ENCODE data around the gene SPATA33.

SPATA33 gene

DNA sequence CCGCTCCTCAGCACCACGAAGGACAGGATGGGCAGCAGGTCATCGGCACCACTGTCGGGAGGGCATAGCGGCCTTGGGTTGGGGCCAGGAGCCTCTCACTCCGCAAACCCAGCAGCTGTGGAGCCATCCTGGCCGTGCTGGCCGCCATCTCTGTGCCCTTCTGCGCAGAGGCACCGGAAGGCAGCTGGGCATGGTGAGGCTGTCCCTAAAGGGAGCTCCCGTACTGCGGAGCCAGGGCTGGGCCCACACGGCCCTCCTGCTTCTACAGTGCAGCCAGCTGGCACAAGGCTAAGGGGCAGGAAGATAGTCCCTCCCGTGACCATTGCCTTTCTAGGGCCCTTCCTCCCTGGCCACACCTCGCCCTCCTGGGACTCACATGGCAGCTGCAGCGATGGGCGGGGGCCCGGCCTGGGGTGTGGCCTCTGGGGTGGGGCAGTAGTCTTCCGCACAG, 50.9 kb downstream of the SPATA33 start:
- TF ChIP-seq, protein P1, sequence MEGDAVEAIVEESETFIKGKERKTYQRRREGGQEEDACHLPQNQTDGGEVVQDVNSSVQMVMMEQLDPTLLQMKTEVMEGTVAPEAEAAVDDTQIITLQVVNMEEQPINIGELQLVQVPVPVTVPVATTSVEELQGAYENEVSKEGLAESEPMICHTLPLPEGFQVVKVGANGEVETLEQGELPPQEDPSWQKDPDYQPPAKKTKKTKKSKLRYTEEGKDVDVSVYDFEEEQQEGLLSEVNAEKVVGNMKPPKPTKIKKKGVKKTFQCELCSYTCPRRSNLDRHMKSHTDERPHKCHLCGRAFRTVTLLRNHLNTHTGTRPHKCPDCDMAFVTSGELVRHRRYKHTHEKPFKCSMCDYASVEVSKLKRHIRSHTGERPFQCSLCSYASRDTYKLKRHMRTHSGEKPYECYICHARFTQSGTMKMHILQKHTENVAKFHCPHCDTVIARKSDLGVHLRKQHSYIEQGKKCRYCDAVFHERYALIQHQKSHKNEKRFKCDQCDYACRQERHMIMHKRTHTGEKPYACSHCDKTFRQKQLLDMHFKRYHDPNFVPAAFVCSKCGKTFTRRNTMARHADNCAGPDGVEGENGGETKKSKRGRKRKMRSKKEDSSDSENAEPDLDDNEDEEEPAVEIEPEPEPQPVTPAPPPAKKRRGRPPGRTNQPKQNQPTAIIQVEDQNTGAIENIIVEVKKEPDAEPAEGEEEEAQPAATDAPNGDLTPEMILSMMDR (IDR thresholded peaks at IDR 0.05; ENCODE audit: low read length, missing control alignments) = no peak
- DNase-seq (ENCODE audit: low read depth) = no peak
- H3K4me3 ChIP-seq (replicated peaks; ENCODE audit: low read depth, low read length) = no peak overlapping the region

DNA sequence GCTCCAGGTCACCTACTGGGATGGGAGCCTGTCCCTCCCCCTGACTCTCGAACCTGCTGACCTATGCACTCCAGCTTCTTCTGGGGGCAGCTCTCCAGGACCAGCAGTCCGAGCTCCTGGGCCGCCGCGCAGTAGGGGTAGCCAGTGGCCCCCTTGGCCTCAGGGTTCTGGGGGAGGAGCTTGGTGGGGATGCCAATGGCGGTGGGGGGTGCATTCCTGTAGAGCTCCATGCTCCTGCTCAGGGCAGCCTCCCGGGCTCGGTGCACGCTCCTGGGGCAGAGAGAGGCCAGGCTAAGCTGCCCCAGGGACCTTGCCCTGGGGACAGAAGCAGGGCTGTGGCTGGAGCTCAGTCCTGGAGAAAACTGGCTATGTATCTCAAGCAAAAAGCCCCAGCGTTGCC, 51.5 kb downstream of the SPATA33 start:
- TF ChIP-seq, protein P1 (IDR thresholded peaks at IDR 0.05; ENCODE audit: low read length, missing control alignments) = no peak
- no peak overlapping the region for H3K4me3 ChIP-seq (replicated peaks; ENCODE audit: low read depth, low read length)
- no peak for DNase-seq (ENCODE audit: low read depth)

DNA sequence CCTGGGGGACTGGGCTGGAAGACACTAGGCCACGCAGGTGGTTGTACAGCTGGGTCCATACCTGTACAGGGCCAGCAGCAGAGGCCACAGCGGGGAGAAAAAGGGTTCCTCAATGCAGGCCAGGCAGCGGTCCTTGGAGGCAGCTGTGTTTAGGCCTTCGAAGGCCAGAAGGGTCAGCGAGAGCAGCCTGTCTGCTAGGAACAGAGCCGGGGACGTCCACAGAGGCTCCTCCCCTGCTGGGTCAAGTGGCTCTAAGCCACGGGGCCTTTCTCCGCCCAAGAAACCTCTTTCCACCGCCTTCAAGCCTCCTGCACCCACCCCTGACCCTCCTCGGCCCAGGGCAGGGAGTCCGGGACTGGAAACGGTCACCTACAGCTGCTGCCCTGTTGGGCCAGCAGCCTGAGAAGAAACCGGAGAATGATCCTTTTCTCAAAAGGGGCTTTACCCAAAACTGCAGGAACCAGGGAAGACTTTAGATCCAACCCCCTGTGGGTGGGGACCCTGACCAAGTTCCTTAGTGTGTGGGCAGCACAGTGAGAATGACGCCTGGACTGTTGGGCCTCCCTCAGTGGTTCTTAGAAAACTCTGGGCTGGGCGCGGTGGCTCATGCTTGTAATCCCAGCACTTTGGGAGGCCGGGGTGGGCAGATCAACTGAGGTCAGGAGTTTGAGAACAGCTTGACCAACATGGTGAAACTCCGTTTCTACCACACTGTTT, 52.2 kb downstream of the SPATA33 start:
- no peak overlapping the region for H3K4me3 ChIP-seq (replicated peaks; ENCODE audit: low read depth, low read length)
- DNase-seq (ENCODE audit: low read depth) = no peak
- TF ChIP-seq, protein P1 (IDR thresholded peaks at IDR 0.05; ENCODE audit: low read length, missing control alignments) = no peak

DNA sequence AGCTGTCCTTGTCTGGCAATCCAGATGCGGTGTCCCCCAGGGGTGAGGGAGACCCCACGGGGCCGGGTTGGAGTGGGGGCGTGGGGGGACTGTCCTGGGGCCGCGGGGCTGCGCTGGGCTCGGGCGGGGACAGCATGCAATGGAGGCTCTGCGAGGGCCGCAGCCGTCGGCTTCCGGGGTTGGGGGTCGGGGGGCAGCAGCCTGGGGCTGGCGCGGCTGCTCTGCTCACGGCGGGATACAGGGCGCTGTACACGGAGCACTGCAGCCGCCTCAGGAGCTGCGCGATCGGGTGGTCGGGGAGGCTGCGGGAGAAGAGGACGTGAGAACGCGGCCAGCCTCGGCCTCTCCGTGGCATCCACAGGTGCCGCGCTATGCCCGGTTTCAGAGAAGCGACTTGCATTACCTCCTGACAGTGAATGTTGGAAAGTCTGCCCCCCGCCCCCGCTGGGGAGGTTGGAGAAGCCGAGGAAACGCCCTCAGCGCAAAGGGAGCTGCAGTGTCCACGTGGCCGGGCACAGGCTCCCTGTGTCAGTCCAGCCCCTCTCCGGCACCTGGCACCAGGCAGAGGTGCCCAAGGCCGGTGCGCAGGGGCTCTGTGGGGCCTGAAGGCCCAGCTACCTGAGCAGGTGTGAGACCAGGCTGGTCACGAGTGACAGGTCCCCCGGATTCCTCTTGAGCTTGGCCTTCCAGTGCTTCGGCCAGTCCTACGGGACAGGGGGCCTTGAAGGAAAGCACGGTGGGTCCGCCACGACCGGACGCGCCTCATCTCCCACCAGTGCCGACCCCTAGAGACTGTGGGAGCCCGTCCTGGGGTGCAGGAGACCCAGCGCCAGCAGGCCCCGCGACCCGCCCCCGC, 53.3 kb downstream of the SPATA33 start:
- TF ChIP-seq, protein P1 (IDR thresholded peaks at IDR 0.05; ENCODE audit: low read length, missing control alignments) = no peak
- no peak overlapping the region for H3K4me3 ChIP-seq (replicated peaks; ENCODE audit: low read depth, low read length)
- no peak for DNase-seq (ENCODE audit: low read depth)

DNA sequence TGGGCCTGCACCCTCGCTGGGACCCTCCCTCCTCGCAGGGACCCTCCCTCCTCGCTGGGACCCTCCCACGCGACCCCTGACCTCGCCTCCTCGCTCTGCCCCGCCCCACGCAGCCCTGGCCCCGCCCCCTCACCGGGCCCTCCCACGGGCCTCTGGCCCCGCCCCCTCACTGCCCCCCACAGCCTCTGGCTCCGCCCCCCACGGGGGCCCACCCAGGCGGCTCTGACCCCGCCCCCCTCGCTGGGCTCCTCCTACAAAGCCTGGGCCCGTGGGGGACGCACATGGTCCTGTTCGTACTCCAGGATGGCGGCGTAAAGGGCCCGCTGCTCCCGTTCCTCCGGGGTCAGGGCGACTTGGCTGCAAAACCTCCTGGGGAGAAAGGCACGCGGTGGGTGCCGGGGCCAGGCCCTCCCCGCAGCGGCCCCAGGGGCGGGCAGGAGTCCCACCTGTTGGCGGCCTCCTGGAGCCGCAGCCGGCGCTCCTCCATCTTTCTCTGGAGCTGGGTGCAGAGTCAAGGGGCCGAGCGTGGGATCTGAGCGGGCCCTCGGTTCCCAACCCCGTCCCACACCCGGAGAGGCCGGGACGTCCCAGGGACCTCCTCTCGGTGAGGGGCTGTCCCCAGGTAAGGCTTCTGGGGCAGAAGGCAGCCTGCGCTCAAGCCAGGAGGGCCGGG, 54.1 kb downstream of the SPATA33 start:
- DNase-seq (ENCODE audit: low read depth) = peak; percentile 66
- peak overlapping the region; percentile 63 for H3K4me3 ChIP-seq (replicated peaks; ENCODE audit: low read depth, low read length)
- TF ChIP-seq, protein P1 (IDR thresholded peaks at IDR 0.05; ENCODE audit: low read length, missing control alignments) = no peak

DNA sequence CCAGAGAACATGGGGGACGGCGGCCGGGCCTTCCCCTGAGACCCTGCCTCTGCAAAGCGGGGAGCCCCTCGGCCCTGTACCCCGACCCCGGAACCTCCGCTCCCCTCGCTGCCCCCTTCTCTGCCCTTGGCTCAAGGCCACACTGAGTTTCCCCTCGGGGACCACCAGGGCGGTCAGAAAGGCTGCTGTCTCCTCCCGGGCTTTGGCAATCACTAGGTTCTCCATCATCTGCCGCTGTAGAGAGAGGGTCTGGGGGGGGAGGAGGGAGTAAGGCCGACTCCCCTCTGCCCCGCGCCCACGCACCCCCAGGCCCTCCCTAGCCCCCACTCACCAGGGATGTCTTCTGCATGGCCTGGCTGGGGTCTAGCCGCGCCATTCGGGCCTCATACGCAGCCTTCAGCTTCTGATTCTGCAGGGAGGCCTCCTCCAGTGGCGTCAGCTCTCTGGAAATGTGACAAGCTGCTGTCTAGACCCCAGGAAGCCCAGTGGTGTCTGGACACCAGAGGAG, 54.7 kb downstream of the SPATA33 start:
- peak; percentile 35 for DNase-seq (ENCODE audit: low read depth)
- TF ChIP-seq, protein P1 (IDR thresholded peaks at IDR 0.05; ENCODE audit: low read length, missing control alignments) = no peak
- peak overlapping the region; percentile 63 for H3K4me3 ChIP-seq (replicated peaks; ENCODE audit: low read depth, low read length)
